ENCODE data around the gene EBI3.

GRCh38 chr19:4272894-4273293 is 43.6 kb downstream of the EBI3 start:
- TF ChIP-seq, protein P1, sequence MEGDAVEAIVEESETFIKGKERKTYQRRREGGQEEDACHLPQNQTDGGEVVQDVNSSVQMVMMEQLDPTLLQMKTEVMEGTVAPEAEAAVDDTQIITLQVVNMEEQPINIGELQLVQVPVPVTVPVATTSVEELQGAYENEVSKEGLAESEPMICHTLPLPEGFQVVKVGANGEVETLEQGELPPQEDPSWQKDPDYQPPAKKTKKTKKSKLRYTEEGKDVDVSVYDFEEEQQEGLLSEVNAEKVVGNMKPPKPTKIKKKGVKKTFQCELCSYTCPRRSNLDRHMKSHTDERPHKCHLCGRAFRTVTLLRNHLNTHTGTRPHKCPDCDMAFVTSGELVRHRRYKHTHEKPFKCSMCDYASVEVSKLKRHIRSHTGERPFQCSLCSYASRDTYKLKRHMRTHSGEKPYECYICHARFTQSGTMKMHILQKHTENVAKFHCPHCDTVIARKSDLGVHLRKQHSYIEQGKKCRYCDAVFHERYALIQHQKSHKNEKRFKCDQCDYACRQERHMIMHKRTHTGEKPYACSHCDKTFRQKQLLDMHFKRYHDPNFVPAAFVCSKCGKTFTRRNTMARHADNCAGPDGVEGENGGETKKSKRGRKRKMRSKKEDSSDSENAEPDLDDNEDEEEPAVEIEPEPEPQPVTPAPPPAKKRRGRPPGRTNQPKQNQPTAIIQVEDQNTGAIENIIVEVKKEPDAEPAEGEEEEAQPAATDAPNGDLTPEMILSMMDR (conservative IDR thresholded peaks at IDR 0.05) = no peak
- no peak for TF ChIP-seq EZH2 (IDR thresholded peaks at IDR 0.05; ENCODE audit: low read depth)

Data from PC-9 (cell line).